GM10266 (cell line): ENCODE measurements around the gene ARMH3.

Experiments used
- DNase-seq: peaks from one replicate; pipeline ENCODE4 v3.0.0; 2012; ENCODE audit errors: extremely low spot score
- CTCF ChIP-seq: IDR thresholded peaks from 2 replicates; pipeline ENCODE4 v1.5.1; 2012; ENCODE audit warnings: mild to moderate bottlenecking, low read depth; ENCODE audit not compliant: control insufficient read depth, insufficient read depth; ENCODE audit errors: missing control alignments

ARMH3 gene

GRCh38 chr10:101840741-101841453 lies 215.1 kb downstream of the ARMH3 start:
- peak; percentile 93 for DNase-seq
- peak; percentile 98 for TF ChIP-seq CTCF

GRCh38 chr10:101840102-101840684 lies 215.8 kb downstream of the ARMH3 start:
- TF ChIP-seq CTCF, result no peak
- peak; percentile 56 for DNase-seq

- peak; percentile 84 for DNase-seq
- no peak for TF ChIP-seq CTCF
Observed at GRCh38 chr10:101839416-101840063, 216.4 kb downstream of the ARMH3 start.

- no peak for TF ChIP-seq CTCF
- DNase-seq, result no peak
Observed at GRCh38 chr10:101839002-101839401, 217.0 kb downstream of the ARMH3 start.

GRCh38 chr10:101838416-101838970 lies 217.5 kb downstream of the ARMH3 start:
- TF ChIP-seq CTCF, result no peak
- no peak for DNase-seq

- no peak for TF ChIP-seq CTCF
- no peak for DNase-seq
Observed at GRCh38 chr10:101837748-101838147, 218.2 kb downstream of the ARMH3 start.

GRCh38 chr10:101835362-101835761 lies 220.6 kb downstream of the ARMH3 start:
- no peak for TF ChIP-seq CTCF
- DNase-seq, result no peak
